ENCODE data around the gene CHCHD6. TPM values are rescaled to one million over a fixed set of nuclear protein-coding genes. Genes with fewer than 3 reads are reported as not detected.
"Not testable (repeated sequence)": the region's sequence is repeated elsewhere in the genome, so short reads cannot be mapped to it uniquely, and the experiment has no call there.

The CHCHD6 gene
- polyA plus RNA-seq, 2 donors: 7.0 to 11.9 TPM

DNA sequence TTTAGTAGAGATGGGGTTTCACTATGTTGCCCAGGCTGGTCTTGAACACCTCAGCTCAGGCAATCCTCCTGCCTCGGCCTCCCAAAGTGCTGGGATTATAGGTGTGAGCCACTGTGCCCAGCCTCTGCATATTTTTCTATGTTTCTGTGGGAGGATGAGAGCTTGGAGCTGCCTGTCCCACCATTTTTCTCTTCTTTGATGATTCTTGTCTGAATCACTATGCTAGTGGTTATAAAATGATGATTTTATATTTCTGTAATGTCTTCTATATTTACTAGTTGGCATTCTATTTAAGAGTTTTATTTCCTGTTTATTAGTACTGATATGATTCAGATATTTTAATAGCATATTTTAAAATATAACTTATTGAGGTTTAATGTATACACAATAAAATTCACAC is 69.7 kb downstream of the CHCHD6 start:
- whole genome bisulfite sequencing, 2 donors: 71 to 96% methylated on average over 1 of the region's 1 CpG
- Histone ChIP-seq H3K9me3 (ENCODE audit: control insufficient read depth in 2 of 2, insufficient read depth in 1 of 2, low read depth in 1 of 2, low read length in 1 of 2) (no peaks in the 10 kb centered on the region), H3K27ac (ENCODE audit: low read depth in 2 of 2, low read length in 1 of 2) (no peak overlapping the region), H3K4me3 (ENCODE audit: low read depth in 1 of 2, low read length in 2 of 2) (no peak overlapping the region), H3K36me3 (ENCODE audit: control insufficient read depth in 2 of 2, insufficient read depth in 2 of 2, low read length in 1 of 2) (no peaks in the 10 kb centered on the region), H3K4me1 (ENCODE audit: control insufficient read depth in 2 of 2, insufficient read depth in 2 of 2, low read length in 1 of 2) (no peaks in the 10 kb centered on the region), H3K27me3 (ENCODE audit: control insufficient read depth in 1 of 2, insufficient read depth in 2 of 2, low read length in 2 of 2) (no peaks in the 10 kb centered on the region)

GRCh38 chr3:126777366-126777765 is 73.3 kb downstream of the CHCHD6 start:
- Histone ChIP-seq H3K4me1 (ENCODE audit: control insufficient read depth in 2 of 2, insufficient read depth in 2 of 2, low read length in 1 of 2) (peaks cover 3% of the 10 kb centered on the region in 2 donors), H3K4me3 (ENCODE audit: low read depth in 1 of 2, low read length in 2 of 2) (no peak overlapping the region), H3K9me3 (ENCODE audit: control insufficient read depth in 2 of 2, insufficient read depth in 1 of 2, low read depth in 1 of 2, low read length in 1 of 2) (no peaks in the 10 kb centered on the region), H3K36me3 (ENCODE audit: control insufficient read depth in 2 of 2, insufficient read depth in 2 of 2, low read length in 1 of 2) (no peaks in the 10 kb centered on the region), H3K27ac (ENCODE audit: low read depth in 2 of 2, low read length in 1 of 2) (no peak overlapping the region), H3K27me3 (ENCODE audit: control insufficient read depth in 1 of 2, insufficient read depth in 2 of 2, low read length in 2 of 2) (no peaks in the 10 kb centered on the region)
- 90 to 92% methylated on average over 3 of the region's 3 CpGs for WGBS, 2 donors

- H3K36me3 ChIP-seq (ENCODE audit: control insufficient read depth in 2 of 2, insufficient read depth in 2 of 2, low read length in 1 of 2): no peaks in the 10 kb centered on the region
- no peaks in the 10 kb centered on the region for H3K9me3 ChIP-seq (ENCODE audit: control insufficient read depth in 2 of 2, insufficient read depth in 1 of 2, low read depth in 1 of 2, low read length in 1 of 2)
- H3K4me3 ChIP-seq (ENCODE audit: low read depth in 1 of 2, low read length in 2 of 2): no peak overlapping the region
- H3K27me3 ChIP-seq (ENCODE audit: control insufficient read depth in 1 of 2, insufficient read depth in 2 of 2, low read length in 2 of 2): no peaks in the 10 kb centered on the region
- peaks cover 3% of the 10 kb centered on the region in 2 donors for H3K4me1 ChIP-seq (ENCODE audit: control insufficient read depth in 2 of 2, insufficient read depth in 2 of 2, low read length in 1 of 2)
- no peak overlapping the region for H3K27ac ChIP-seq (ENCODE audit: low read depth in 2 of 2, low read length in 1 of 2)
- WGBS, 2 donors: 65 to 95% methylated on average over 1 of the region's 1 CpG
Measured at GRCh38 chr3:126780666-126781065, 76.6 kb downstream of the CHCHD6 start.

DNA sequence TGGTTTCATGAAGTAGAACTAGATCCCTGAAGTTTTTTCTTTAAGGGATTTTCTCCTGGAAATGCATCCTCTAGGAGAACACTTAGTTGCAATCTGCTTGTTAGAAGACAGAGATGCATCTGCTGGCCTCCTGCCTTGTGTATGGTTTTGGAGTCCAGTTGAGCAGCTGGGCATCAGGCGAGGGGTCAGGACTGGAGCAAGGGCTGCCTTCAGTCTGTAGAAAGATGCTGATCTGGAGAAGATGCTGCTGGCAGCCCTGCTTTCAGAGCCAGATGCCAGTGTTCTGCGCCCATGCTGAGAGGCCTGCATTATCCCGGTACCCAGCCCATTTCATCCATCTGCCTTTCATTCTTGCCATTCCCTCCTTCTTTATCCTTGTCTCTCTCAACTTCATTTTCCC is 77.4 kb downstream of the CHCHD6 start:
- no peaks in the 10 kb centered on the region for H3K36me3 ChIP-seq (ENCODE audit: control insufficient read depth in 2 of 2, insufficient read depth in 2 of 2, low read length in 1 of 2)
- no peak overlapping the region for H3K4me3 ChIP-seq (ENCODE audit: low read depth in 1 of 2, low read length in 2 of 2)
- 79 to 83% methylated on average over 3 of the region's 3 CpGs for WGBS, 2 donors
- peaks cover 3% of the 10 kb centered on the region in 2 donors for H3K4me1 ChIP-seq (ENCODE audit: control insufficient read depth in 2 of 2, insufficient read depth in 2 of 2, low read length in 1 of 2)
- H3K9me3 ChIP-seq (ENCODE audit: control insufficient read depth in 2 of 2, insufficient read depth in 1 of 2, low read depth in 1 of 2, low read length in 1 of 2): no peaks in the 10 kb centered on the region
- H3K27ac ChIP-seq (ENCODE audit: low read depth in 2 of 2, low read length in 1 of 2): no peak overlapping the region
- H3K27me3 ChIP-seq (ENCODE audit: control insufficient read depth in 1 of 2, insufficient read depth in 2 of 2, low read length in 2 of 2): no peaks in the 10 kb centered on the region

DNA sequence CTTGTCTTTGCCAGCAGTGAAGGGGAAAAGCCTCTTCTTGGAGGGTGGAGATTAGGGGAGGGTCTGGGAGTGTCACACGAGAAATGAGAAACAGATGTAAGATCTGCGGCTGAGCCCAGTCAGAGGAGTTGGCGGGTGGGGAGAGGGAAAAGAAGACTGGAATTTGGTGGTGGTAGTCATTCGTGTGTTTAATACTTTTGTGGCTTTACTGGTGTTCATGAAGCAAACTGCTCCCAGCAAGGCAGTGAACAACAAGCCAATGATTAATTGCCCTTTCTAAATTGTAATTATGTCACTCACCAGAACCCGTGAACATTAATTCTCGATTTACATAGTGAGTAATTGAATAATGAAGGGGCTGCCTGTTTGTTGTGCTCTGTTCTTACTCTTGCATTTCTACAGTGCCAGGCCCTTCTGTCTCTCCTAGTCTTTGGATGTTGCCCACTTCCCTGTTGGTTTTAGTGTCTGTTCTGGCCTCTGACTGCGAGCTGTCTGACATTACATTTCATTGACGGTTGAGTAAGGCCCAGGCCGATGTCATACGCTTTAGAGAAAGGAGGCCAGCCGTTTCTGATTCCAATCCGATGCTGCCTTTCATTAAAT is 78.0 kb downstream of the CHCHD6 start:
- Histone ChIP-seq H3K9me3 (ENCODE audit: control insufficient read depth in 2 of 2, insufficient read depth in 1 of 2, low read depth in 1 of 2, low read length in 1 of 2) (no peaks in the 10 kb centered on the region), H3K27ac (ENCODE audit: low read depth in 2 of 2, low read length in 1 of 2) (peak overlapping the region; percentile 68 to 82), H3K4me3 (ENCODE audit: low read depth in 1 of 2, low read length in 2 of 2) (no peak overlapping the region), H3K4me1 (ENCODE audit: control insufficient read depth in 2 of 2, insufficient read depth in 2 of 2, low read length in 1 of 2) (peaks cover 3% of the 10 kb centered on the region in 2 donors), H3K36me3 (ENCODE audit: control insufficient read depth in 2 of 2, insufficient read depth in 2 of 2, low read length in 1 of 2) (no peaks in the 10 kb centered on the region), H3K27me3 (ENCODE audit: control insufficient read depth in 1 of 2, insufficient read depth in 2 of 2, low read length in 2 of 2) (no peaks in the 10 kb centered on the region)
- 37 to 58% methylated on average over 12 of the region's 12 CpGs for WGBS, 2 donors

DNA sequence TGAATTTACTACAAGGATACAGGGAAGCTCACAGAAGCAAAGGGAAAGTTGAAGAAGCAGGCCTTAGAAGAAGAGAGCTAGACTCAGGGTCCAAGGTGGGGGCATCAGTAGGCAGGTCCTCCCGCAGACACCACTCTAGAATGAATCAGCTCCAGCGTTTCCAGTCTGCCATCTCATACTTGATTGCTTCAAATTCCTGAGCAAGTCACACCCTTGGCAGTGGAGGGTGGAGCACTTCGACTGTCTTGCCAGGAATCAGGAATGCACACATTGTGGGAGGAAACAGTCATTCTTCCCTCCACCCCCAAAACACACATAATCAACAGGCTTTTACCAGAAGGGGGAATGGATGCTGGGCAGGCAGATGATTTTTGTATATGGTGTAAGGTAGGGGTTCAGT is 78.5 kb downstream of the CHCHD6 start:
- peaks cover 3% of the 10 kb centered on the region in 2 donors for H3K4me1 ChIP-seq (ENCODE audit: control insufficient read depth in 2 of 2, insufficient read depth in 2 of 2, low read length in 1 of 2)
- no peaks in the 10 kb centered on the region for H3K9me3 ChIP-seq (ENCODE audit: control insufficient read depth in 2 of 2, insufficient read depth in 1 of 2, low read depth in 1 of 2, low read length in 1 of 2)
- H3K27ac ChIP-seq (ENCODE audit: low read depth in 2 of 2, low read length in 1 of 2): peak overlapping the region; percentile 68 to 82
- 41 to 48% methylated on average over 3 of the region's 3 CpGs for WGBS, 2 donors
- H3K27me3 ChIP-seq (ENCODE audit: control insufficient read depth in 1 of 2, insufficient read depth in 2 of 2, low read length in 2 of 2): no peaks in the 10 kb centered on the region
- no peak overlapping the region for H3K4me3 ChIP-seq (ENCODE audit: low read depth in 1 of 2, low read length in 2 of 2)
- H3K36me3 ChIP-seq (ENCODE audit: control insufficient read depth in 2 of 2, insufficient read depth in 2 of 2, low read length in 1 of 2): no peaks in the 10 kb centered on the region

DNA sequence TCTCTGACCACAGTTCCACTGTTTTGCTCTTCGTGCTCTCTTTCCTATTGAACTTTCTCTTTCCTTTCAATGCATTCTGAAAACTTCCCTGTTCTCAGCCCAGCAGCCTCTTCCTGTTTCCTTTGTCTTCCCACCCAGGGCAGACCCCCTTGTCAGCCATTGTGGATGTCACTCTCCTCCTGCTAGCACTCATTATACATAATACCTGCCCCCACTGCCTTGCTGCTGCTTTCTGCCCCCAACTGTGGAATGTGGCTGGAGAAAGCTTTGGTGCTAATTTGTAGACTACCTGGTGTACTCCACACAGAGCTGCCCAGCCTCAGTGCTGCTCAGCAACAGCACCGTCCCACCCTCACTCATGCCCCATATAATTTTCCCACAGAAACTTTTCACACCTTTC is 80.2 kb downstream of the CHCHD6 start:
- H3K4me3 ChIP-seq (ENCODE audit: low read depth in 1 of 2, low read length in 2 of 2): no peak overlapping the region
- no peak overlapping the region for H3K27ac ChIP-seq (ENCODE audit: low read depth in 2 of 2, low read length in 1 of 2)
- 68 to 76% methylated on average over 2 of the region's 2 CpGs for WGBS, 2 donors
- H3K4me1 ChIP-seq (ENCODE audit: control insufficient read depth in 2 of 2, insufficient read depth in 2 of 2, low read length in 1 of 2): peaks cover 3% of the 10 kb centered on the region in 2 donors
- H3K27me3 ChIP-seq (ENCODE audit: control insufficient read depth in 1 of 2, insufficient read depth in 2 of 2, low read length in 2 of 2): no peaks in the 10 kb centered on the region
- no peaks in the 10 kb centered on the region for H3K36me3 ChIP-seq (ENCODE audit: control insufficient read depth in 2 of 2, insufficient read depth in 2 of 2, low read length in 1 of 2)
- H3K9me3 ChIP-seq (ENCODE audit: control insufficient read depth in 2 of 2, insufficient read depth in 1 of 2, low read depth in 1 of 2, low read length in 1 of 2): no peaks in the 10 kb centered on the region

- H3K27ac ChIP-seq (ENCODE audit: low read depth in 2 of 2, low read length in 1 of 2); H3K4me3 ChIP-seq (ENCODE audit: low read depth in 1 of 2, low read length in 2 of 2); H3K27me3 ChIP-seq (ENCODE audit: control insufficient read depth in 1 of 2, insufficient read depth in 2 of 2, low read length in 2 of 2); H3K36me3 ChIP-seq (ENCODE audit: control insufficient read depth in 2 of 2, insufficient read depth in 2 of 2, low read length in 1 of 2); H3K4me1 ChIP-seq (ENCODE audit: control insufficient read depth in 2 of 2, insufficient read depth in 2 of 2, low read length in 1 of 2); H3K9me3 ChIP-seq (ENCODE audit: control insufficient read depth in 2 of 2, insufficient read depth in 1 of 2, low read depth in 1 of 2, low read length in 1 of 2): not testable (repeated sequence)
- WGBS, 2 donors: 73 to 80% methylated on average over 6 to 7 of the region's 7 CpGs
Measured at GRCh38 chr3:126791320-126791719, 87.3 kb downstream of the CHCHD6 start.

- WGBS, 2 donors: 88 to 98% methylated on average over 1 of the region's 1 CpG
- H3K4me3 ChIP-seq (ENCODE audit: low read depth in 1 of 2, low read length in 2 of 2): no peak overlapping the region
- no peak overlapping the region for H3K27ac ChIP-seq (ENCODE audit: low read depth in 2 of 2, low read length in 1 of 2)
- no peaks in the 10 kb centered on the region for H3K27me3 ChIP-seq (ENCODE audit: control insufficient read depth in 1 of 2, insufficient read depth in 2 of 2, low read length in 2 of 2)
- H3K4me1 ChIP-seq (ENCODE audit: control insufficient read depth in 2 of 2, insufficient read depth in 2 of 2, low read length in 1 of 2): no peaks in the 10 kb centered on the region
- no peaks in the 10 kb centered on the region for H3K36me3 ChIP-seq (ENCODE audit: control insufficient read depth in 2 of 2, insufficient read depth in 2 of 2, low read length in 1 of 2)
- no peaks in the 10 kb centered on the region for H3K9me3 ChIP-seq (ENCODE audit: control insufficient read depth in 2 of 2, insufficient read depth in 1 of 2, low read depth in 1 of 2, low read length in 1 of 2)
Measured at GRCh38 chr3:126792998-126793397, 89.0 kb downstream of the CHCHD6 start.

- WGBS, 2 donors: 76 to 79% methylated on average over 7 of the region's 7 CpGs
- Histone ChIP-seq H3K27ac (ENCODE audit: low read depth in 2 of 2, low read length in 1 of 2) (no peak overlapping the region), H3K27me3 (ENCODE audit: control insufficient read depth in 1 of 2, insufficient read depth in 2 of 2, low read length in 2 of 2) (no peaks in the 10 kb centered on the region), H3K36me3 (ENCODE audit: control insufficient read depth in 2 of 2, insufficient read depth in 2 of 2, low read length in 1 of 2) (no peaks in the 10 kb centered on the region), H3K9me3 (ENCODE audit: control insufficient read depth in 2 of 2, insufficient read depth in 1 of 2, low read depth in 1 of 2, low read length in 1 of 2) (peaks cover 0 to 2% of the 10 kb centered on the region in 2 donors), H3K4me3 (ENCODE audit: low read depth in 1 of 2, low read length in 2 of 2) (no peak overlapping the region), H3K4me1 (ENCODE audit: control insufficient read depth in 2 of 2, insufficient read depth in 2 of 2, low read length in 1 of 2) (no peaks in the 10 kb centered on the region)
Measured at GRCh38 chr3:126797563-126797962, 93.5 kb downstream of the CHCHD6 start.
